ENCODE measurements around the gene CHTOP. TPM values are rescaled to one million over a fixed set of nuclear protein-coding genes. Genes with fewer than 3 reads are reported as not detected.

The CHTOP gene
- total RNA-seq, 6 donors from 2014 or later: 51.3 to 89.1 (median 59.2) TPM

- peak; percentile 82 to 93 for DNase-seq
- WGBS, 2 donors: 33 to 50% methylated on average over 11 to 17 of the region's 19 CpGs
- Histone ChIP-seq H3K27me3 (no peaks in the 10 kb centered on the region), H3K4me3 (peak overlapping the region; percentile 31 to 60 (median 50)), H3K27ac (peak overlapping the region; percentile 86 to 99 (median 96)), H3K4me1 (peaks cover 38 to 60% (median 52%) of the 10 kb centered on the region in 4 donors), H3K36me3 (peaks cover 0 to 25% (median 11%) of the 10 kb centered on the region in 4 donors), H3K9me3 (no peaks in the 10 kb centered on the region)
- ATAC-seq (ENCODE audit: low FRiP score in 2 of 2): peak; percentile 73 to 87
- TF ChIP-seq EP300 (IDR thresholded peaks at IDR 0.05): peak in 2 of 4 donors; percentile 45 to 61
- TF ChIP-seq POLR2A (IDR thresholded peaks at IDR 0.05): peak in 2 of 4 donors; percentile 45 to 63
- peak; percentile 86 to 91 for TF ChIP-seq POLR2AphosphoS5 (IDR thresholded peaks at IDR 0.05)
- TF ChIP-seq CTCF (IDR thresholded peaks at IDR 0.05): no peak
These were observed 24.9 kb upstream of the CHTOP start for GRCh38 chr1:153608742-153609584.

- ATAC-seq (ENCODE audit: low FRiP score in 2 of 2) (no peak), DNase-seq (no peak)
- peak overlapping the region; percentile 86 to 99 (median 96) for H3K27ac ChIP-seq
- no peaks in the 10 kb centered on the region for H3K9me3 ChIP-seq
- no peaks in the 10 kb centered on the region for H3K27me3 ChIP-seq
- H3K36me3 ChIP-seq: peaks cover 0 to 25% (median 11%) of the 10 kb centered on the region in 4 donors
- H3K4me1 ChIP-seq: peaks cover 38 to 66% (median 56%) of the 10 kb centered on the region in 4 donors
- no peak for TF ChIP-seq POLR2AphosphoS5 (IDR thresholded peaks at IDR 0.05)
- no peak for TF ChIP-seq POLR2A (IDR thresholded peaks at IDR 0.05)
- no peak for TF ChIP-seq EP300 (IDR thresholded peaks at IDR 0.05)
- TF ChIP-seq CTCF (IDR thresholded peaks at IDR 0.05): no peak
- peak overlapping the region in 2 of 4 donors; percentile 45 to 60 for H3K4me3 ChIP-seq
- 45 to 57% methylated on average over 6 of the region's 6 CpGs for WGBS, 2 donors
These were observed 24.3 kb upstream of the CHTOP start for GRCh38 chr1:153609585-153609907.

GRCh38 chr1:153610334-153610733 lies 23.5 kb upstream of the CHTOP start:
- DNase-seq: no peak
- H3K4me1 ChIP-seq: peaks cover 38 to 74% (median 58%) of the 10 kb centered on the region in 4 donors
- no peaks in the 10 kb centered on the region for H3K27me3 ChIP-seq
- H3K9me3 ChIP-seq: no peaks in the 10 kb centered on the region
- ATAC-seq (ENCODE audit: low FRiP score in 2 of 2): no peak
- peak overlapping the region in 1 of 4 donors; percentile 49 for H3K4me3 ChIP-seq
- 19 to 61% methylated on average over 2 to 4 of the region's 4 CpGs for WGBS, 2 donors
- TF ChIP-seq CTCF (IDR thresholded peaks at IDR 0.05): no peak
- no peak for TF ChIP-seq POLR2AphosphoS5 (IDR thresholded peaks at IDR 0.05)
- TF ChIP-seq EP300 (IDR thresholded peaks at IDR 0.05): no peak
- H3K36me3 ChIP-seq: peaks cover 0 to 25% (median 11%) of the 10 kb centered on the region in 4 donors
- peak overlapping the region; percentile 86 to 99 (median 96) for H3K27ac ChIP-seq

GRCh38 chr1:153610811-153611301 lies 23.0 kb upstream of the CHTOP start:
- 71 to 72% methylated on average over 1 to 4 of the region's 7 CpGs for WGBS, 2 donors
- DNase-seq (no peak), ATAC-seq (ENCODE audit: low FRiP score in 2 of 2) (peak in 1 of 2 donors; percentile 16)
- peaks cover 0 to 20% (median 11%) of the 10 kb centered on the region in 4 donors for H3K36me3 ChIP-seq
- H3K27ac ChIP-seq: peak overlapping the region; percentile 86 to 99 (median 96)
- H3K27me3 ChIP-seq: no peaks in the 10 kb centered on the region
- H3K4me3 ChIP-seq: peak overlapping the region in 1 of 4 donors; percentile 49
- H3K9me3 ChIP-seq: no peaks in the 10 kb centered on the region
- peaks cover 40 to 78% (median 58%) of the 10 kb centered on the region in 4 donors for H3K4me1 ChIP-seq
- no peak for TF ChIP-seq CTCF (IDR thresholded peaks at IDR 0.05)
- no peak for TF ChIP-seq POLR2AphosphoS5 (IDR thresholded peaks at IDR 0.05)
- TF ChIP-seq EP300 (IDR thresholded peaks at IDR 0.05): no peak
- no peak for TF ChIP-seq POLR2A (IDR thresholded peaks at IDR 0.05)

Measured in upper lobe of left lung (tissue), 6 donors.